ENCODE results near the gene TMEM255B.

DNA sequence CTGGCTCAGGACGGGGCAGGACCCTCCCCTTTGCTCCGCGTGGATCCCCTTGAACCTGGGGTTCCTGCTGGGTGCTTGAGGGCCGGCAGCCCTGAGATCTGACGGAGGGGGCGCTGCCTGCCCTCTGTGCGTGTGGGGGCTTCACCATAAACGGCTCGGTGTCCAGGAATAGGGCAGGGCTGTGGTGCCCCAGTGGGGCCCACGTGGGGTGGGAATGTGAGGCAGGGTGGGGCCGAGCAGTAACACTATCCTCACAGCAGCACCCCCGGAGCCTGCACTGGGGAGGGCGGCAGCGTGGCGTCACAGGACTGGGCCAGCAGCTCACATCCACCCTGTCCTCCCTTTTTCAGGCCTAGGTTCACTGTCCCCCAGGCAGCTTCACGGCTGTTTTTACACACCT lies 66.8 kb downstream of the TMEM255B start:
- TF ChIP-seq, protein P1, sequence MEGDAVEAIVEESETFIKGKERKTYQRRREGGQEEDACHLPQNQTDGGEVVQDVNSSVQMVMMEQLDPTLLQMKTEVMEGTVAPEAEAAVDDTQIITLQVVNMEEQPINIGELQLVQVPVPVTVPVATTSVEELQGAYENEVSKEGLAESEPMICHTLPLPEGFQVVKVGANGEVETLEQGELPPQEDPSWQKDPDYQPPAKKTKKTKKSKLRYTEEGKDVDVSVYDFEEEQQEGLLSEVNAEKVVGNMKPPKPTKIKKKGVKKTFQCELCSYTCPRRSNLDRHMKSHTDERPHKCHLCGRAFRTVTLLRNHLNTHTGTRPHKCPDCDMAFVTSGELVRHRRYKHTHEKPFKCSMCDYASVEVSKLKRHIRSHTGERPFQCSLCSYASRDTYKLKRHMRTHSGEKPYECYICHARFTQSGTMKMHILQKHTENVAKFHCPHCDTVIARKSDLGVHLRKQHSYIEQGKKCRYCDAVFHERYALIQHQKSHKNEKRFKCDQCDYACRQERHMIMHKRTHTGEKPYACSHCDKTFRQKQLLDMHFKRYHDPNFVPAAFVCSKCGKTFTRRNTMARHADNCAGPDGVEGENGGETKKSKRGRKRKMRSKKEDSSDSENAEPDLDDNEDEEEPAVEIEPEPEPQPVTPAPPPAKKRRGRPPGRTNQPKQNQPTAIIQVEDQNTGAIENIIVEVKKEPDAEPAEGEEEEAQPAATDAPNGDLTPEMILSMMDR (IDR thresholded peaks at IDR 0.05): no peak
- no peak for TF ChIP-seq POLR2A (IDR thresholded peaks at IDR 0.05)

Data from Peyer's patch (tissue), 4 donors.